ENCODE results near the gene FOXS1.

GRCh38 chr20:31835554-31835953 lies 9.8 kb downstream of the FOXS1 start:
- TF ChIP-seq CTCF (IDR thresholded peaks at IDR 0.05) = no peak
- TF ChIP-seq SIN3A (IDR thresholded peaks at IDR 0.05; ENCODE audit: borderline replicate concordance, low read depth, low read length) = no peak
- no peak for TF ChIP-seq RCOR1 (IDR thresholded peaks at IDR 0.05; ENCODE audit: low read length)
- no peak for TF ChIP-seq GATA2 (CRISPR knock-in tag; IDR thresholded peaks at IDR 0.05)
- no peak for TF ChIP-seq GABPA (IDR thresholded peaks at IDR 0.05; ENCODE audit: low read depth)
- no peak for TF ChIP-seq RFX5 (IDR thresholded peaks at IDR 0.05; ENCODE audit: low read length)
- no peak for TF ChIP-seq YY1 (IDR thresholded peaks at IDR 0.05; ENCODE audit: low read depth)
- TF ChIP-seq EZH2phosphoT487 (IDR thresholded peaks at IDR 0.05; ENCODE audit: borderline replicate concordance, low read depth) = no peak
